WTC11 (cell line): ENCODE measurements around the gene RIPK3.

Experiments
- CREB1 ChIP-seq: sonication (generic); formaldehyde crosslinking; IDR thresholded peaks from 2 replicates; pipeline ENCODE4 v1.8.0; 2023; ENCODE audit warnings: mild to moderate bottlenecking, missing genetic modification reagents
- FOXJ3 ChIP-seq: sonication (generic); formaldehyde crosslinking; IDR thresholded peaks from 2 replicates; pipeline ENCODE4 v1.9.0; 2021; ENCODE audit warnings: missing genetic modification reagents, mild to moderate bottlenecking, borderline replicate concordance
- FOXK1 ChIP-seq: sonication (generic); formaldehyde crosslinking; IDR thresholded peaks from 2 replicates; pipeline ENCODE4 v1.8.0; 2022; ENCODE audit warnings: mild to moderate bottlenecking, moderate library complexity, missing genetic modification reagents
- FOXP1 ChIP-seq: sonication (generic); formaldehyde crosslinking; IDR thresholded peaks from 2 replicates; pipeline ENCODE4 v1.8.0; 2022; ENCODE audit warnings: missing genetic modification reagents, mild to moderate bottlenecking, moderate library complexity, borderline replicate concordance
- NR2C2 ChIP-seq: sonication (generic); formaldehyde crosslinking; IDR thresholded peaks from 2 replicates; pipeline ENCODE4 v1.8.0; 2022; ENCODE audit warnings: mild to moderate bottlenecking, missing genetic modification reagents
- SP1 ChIP-seq: sonication (generic); formaldehyde crosslinking; conservative IDR thresholded peaks from 2 replicates; pipeline ENCODE4 v1.8.1; 2022; ENCODE audit warnings: missing genetic modification reagents
- TCF7 ChIP-seq: sonication (generic); formaldehyde crosslinking; IDR thresholded peaks from 2 replicates; pipeline ENCODE4 v1.8.0; 2022; ENCODE audit warnings: mild to moderate bottlenecking, low read depth, missing genetic modification reagents, moderate library complexity
- TEAD4 ChIP-seq: sonication (generic); formaldehyde crosslinking; IDR thresholded peaks from 2 replicates; pipeline ENCODE4 v1.8.0; 2022; ENCODE audit warnings: mild to moderate bottlenecking, missing genetic modification reagents
- ZBTB21 ChIP-seq: sonication (generic); formaldehyde crosslinking; IDR thresholded peaks from 2 replicates; pipeline ENCODE4 v1.8.1; 2023; ENCODE audit warnings: mild to moderate bottlenecking, missing genetic modification reagents, borderline replicate concordance
- ZNF396 ChIP-seq: fragments of 250-450 bp; sonication (Bioruptor Pico); IDR thresholded peaks from 2 replicates; pipeline ENCODE4 v1.8.0; 2021; ENCODE audit warnings: mild to moderate bottlenecking, moderate library complexity, borderline replicate concordance
- TF ChIP-seq, protein P1 (sequence below): sonication (generic); formaldehyde crosslinking; IDR thresholded peaks from 2 replicates; pipeline ENCODE4 v1.8.1; 2023; ENCODE audit warnings: mild to moderate bottlenecking, missing genetic modification reagents
- TF ChIP-seq, protein P2 (sequence below): sonication (generic); formaldehyde crosslinking; IDR thresholded peaks from 2 replicates; pipeline ENCODE4 v1.8.1; 2022; ENCODE audit warnings: missing genetic modification reagents, borderline replicate concordance
- TF ChIP-seq, protein P3 (sequence below): sonication (generic); formaldehyde crosslinking; IDR thresholded peaks from 2 replicates; pipeline ENCODE4 v1.8.0; 2022; ENCODE audit warnings: mild to moderate bottlenecking, missing genetic modification reagents
- TF ChIP-seq, protein P4 (sequence below): fragments of 200-600 bp; IDR thresholded peaks from 2 replicates; pipeline ENCODE4 v1.8.0; 2022; ENCODE audit warnings: antibody characterized with exemption

DNA sequence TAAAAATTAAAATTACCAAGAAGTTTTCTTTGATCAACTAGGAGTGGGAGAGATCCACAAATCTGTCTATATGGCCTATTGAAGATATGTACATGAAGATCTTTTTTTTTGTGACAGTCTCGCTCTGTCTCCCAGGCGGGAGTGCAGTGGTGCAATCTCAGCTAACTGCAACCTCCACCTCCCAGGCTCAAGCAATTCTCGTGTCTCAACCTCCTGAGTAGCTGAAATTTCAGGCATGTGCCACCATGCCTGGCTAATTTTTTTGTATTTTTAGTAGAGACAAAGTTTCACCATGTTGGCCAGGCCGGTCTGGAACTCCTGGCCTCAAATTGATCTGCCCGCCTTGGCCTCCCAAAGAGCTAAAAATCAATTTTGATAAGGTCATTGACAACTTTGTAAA, 23.6 kb upstream of the RIPK3 start:
- TF ChIP-seq, protein P1, sequence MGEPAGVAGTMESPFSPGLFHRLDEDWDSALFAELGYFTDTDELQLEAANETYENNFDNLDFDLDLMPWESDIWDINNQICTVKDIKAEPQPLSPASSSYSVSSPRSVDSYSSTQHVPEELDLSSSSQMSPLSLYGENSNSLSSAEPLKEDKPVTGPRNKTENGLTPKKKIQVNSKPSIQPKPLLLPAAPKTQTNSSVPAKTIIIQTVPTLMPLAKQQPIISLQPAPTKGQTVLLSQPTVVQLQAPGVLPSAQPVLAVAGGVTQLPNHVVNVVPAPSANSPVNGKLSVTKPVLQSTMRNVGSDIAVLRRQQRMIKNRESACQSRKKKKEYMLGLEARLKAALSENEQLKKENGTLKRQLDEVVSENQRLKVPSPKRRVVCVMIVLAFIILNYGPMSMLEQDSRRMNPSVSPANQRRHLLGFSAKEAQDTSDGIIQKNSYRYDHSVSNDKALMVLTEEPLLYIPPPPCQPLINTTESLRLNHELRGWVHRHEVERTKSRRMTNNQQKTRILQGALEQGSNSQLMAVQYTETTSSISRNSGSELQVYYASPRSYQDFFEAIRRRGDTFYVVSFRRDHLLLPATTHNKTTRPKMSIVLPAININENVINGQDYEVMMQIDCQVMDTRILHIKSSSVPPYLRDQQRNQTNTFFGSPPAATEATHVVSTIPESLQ (CRISPR knock-in tag): no peak
- no peak for TF ChIP-seq TCF7 (CRISPR knock-in tag)
- TF ChIP-seq, protein P2, sequence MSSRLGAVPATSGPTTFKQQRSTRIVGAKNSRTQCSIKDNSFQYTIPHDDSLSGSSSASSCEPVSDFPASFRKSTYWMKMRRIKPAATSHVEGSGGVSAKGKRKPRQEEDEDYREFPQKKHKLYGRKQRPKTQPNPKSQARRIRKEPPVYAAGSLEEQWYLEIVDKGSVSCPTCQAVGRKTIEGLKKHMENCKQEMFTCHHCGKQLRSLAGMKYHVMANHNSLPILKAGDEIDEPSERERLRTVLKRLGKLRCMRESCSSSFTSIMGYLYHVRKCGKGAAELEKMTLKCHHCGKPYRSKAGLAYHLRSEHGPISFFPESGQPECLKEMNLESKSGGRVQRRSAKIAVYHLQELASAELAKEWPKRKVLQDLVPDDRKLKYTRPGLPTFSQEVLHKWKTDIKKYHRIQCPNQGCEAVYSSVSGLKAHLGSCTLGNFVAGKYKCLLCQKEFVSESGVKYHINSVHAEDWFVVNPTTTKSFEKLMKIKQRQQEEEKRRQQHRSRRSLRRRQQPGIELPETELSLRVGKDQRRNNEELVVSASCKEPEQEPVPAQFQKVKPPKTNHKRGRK: no peak
- no peak for TF ChIP-seq ZBTB21
- TF ChIP-seq, protein P3, sequence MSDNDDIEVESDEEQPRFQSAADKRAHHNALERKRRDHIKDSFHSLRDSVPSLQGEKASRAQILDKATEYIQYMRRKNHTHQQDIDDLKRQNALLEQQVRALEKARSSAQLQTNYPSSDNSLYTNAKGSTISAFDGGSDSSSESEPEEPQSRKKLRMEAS (CRISPR knock-in tag): no peak
- no peak for TF ChIP-seq FOXK1 (CRISPR knock-in tag)
- TF ChIP-seq SP1 (CRISPR knock-in tag): no peak
- no peak for TF ChIP-seq FOXJ3 (CRISPR knock-in tag)
- TF ChIP-seq TEAD4: no peak
- TF ChIP-seq ZNF396 (CRISPR knock-in tag): no peak
- no peak for TF ChIP-seq CREB1 (CRISPR knock-in tag)
- TF ChIP-seq, protein P4, sequence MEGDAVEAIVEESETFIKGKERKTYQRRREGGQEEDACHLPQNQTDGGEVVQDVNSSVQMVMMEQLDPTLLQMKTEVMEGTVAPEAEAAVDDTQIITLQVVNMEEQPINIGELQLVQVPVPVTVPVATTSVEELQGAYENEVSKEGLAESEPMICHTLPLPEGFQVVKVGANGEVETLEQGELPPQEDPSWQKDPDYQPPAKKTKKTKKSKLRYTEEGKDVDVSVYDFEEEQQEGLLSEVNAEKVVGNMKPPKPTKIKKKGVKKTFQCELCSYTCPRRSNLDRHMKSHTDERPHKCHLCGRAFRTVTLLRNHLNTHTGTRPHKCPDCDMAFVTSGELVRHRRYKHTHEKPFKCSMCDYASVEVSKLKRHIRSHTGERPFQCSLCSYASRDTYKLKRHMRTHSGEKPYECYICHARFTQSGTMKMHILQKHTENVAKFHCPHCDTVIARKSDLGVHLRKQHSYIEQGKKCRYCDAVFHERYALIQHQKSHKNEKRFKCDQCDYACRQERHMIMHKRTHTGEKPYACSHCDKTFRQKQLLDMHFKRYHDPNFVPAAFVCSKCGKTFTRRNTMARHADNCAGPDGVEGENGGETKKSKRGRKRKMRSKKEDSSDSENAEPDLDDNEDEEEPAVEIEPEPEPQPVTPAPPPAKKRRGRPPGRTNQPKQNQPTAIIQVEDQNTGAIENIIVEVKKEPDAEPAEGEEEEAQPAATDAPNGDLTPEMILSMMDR: no peak
- TF ChIP-seq NR2C2 (CRISPR knock-in tag): no peak
- TF ChIP-seq FOXP1: no peak
